ENCODE data around the gene CSPG4. TPM values are rescaled to one million over a fixed set of nuclear protein-coding genes. Genes with fewer than 3 reads are reported as not detected.

The CSPG4 gene
- total and polyA plus RNA-seq, 2 donors (not counting 3 experiments of a cell fraction or from before 2014, with no cell fraction given): not detected

GRCh38 chr15:75625542-75626347 is 86.9 kb downstream of the CSPG4 start, which contains the start of gene SNUPN:
SNUPN (minus strand) TSS chr15:75625725; CDS start chr15:75621051, 4,674 bp downstream.
- DNase-seq (ENCODE audit: low read depth, low spot score): peak; percentile 89
- Histone ChIP-seq H2AFZ (ENCODE audit: low read depth, low read length) (peak within 1 kb of the TSS; percentile 19), H3K9me1 (replicated peaks; ENCODE audit: control insufficient read depth, extremely low read depth, insufficient read depth, low read length) (no peaks in the 10 kb centered on the region), H3K27ac (ENCODE audit: insufficient read depth, low read depth, low read length) (peak within 1 kb of the TSS; percentile 67), H3K4me3 (replicated peaks in 1 of 3; ENCODE audit: insufficient read depth in 1 of 3, low read depth in 1 of 3, low read length in 3 of 3) (peak within 1 kb of the TSS; percentile 53 to 78 (median 59)), H4K20me1 (replicated peaks; ENCODE audit: control insufficient read depth, extremely low read depth, insufficient read depth, low read length) (no peaks in the 10 kb centered on the region), H3K27me3 (ENCODE audit: control insufficient read depth in 2 of 2, insufficient read depth in 2 of 2, low read length in 2 of 2) (no peaks in the 10 kb centered on the region), H3K4me2 (ENCODE audit: insufficient read depth, low read length) (peak within 1 kb of the TSS; percentile 44), H3K4me1 (ENCODE audit: control insufficient read depth, extremely low read depth, insufficient read depth, low read length) (peaks cover 14% of the 10 kb centered on the region), H3K36me3 (ENCODE audit: control insufficient read depth in 2 of 2, extremely low read depth in 1 of 2, insufficient read depth in 2 of 2, low read length in 2 of 2) (no peaks in the 10 kb centered on the region), H3K9me3 (replicated peaks; ENCODE audit: control insufficient read depth, insufficient read depth, low read length) (no peaks in the 10 kb centered on the region), H3K9ac (replicated peaks; ENCODE audit: extremely low read depth, insufficient read depth, low read length) (peak within 1 kb of the TSS; percentile 64), H3K79me2 (ENCODE audit: control insufficient read depth, insufficient read depth, low read length) (no peaks in the 10 kb centered on the region)
- CTCF ChIA-PET: interaction anchor here (0.6 to 3.0 kb wide), 11 partner anchors 9 to 258 kb away, joined by 3 to 23 read pairs (median 4); partner anchors contain the start of genes PTPN9 and SNX33
- intact Hi-C loops (cut with micrococcal nuclease) (loop anchor here (1.0 to 5.0 kb wide), 6 partner anchors 15 to 603 kb away; partner anchors contain the start of genes IMP3, MAN2C1, PPCDC and PTPN9), dilution Hi-C loops (cut with MboI; ENCODE audit: extremely low pct_ligation_motif_present, low sequenced_read_pairs) (no loop called here)
- POLR2A ChIA-PET: interaction anchor here (1.1 to 1.5 kb wide), 2 partner anchors 13 to 14 kb away, joined by 4 to 6 read pairs; partner anchors contain the start of gene IMP3
- TSS peak; percentile 89 for BruUV-seq (replicated peaks)
- peak; percentile 85 for FAIRE-seq
- TF ChIP-seq JUN (IDR thresholded peaks at IDR 0.05; ENCODE audit: borderline replicate concordance, insufficient read depth, insufficient read length, low read depth) (no peak), POLR2AphosphoS5 (IDR thresholded peaks at IDR 0.05; ENCODE audit: insufficient read depth, low read depth, low read length) (peak; percentile 89), CTCF (IDR thresholded peaks at IDR 0.05; ENCODE audit: extremely low read depth in 1 of 2, insufficient read depth in 1 of 2, low read depth in 1 of 2, low read length in 2 of 2) (no peak), POLR2A (IDR thresholded peaks at IDR 0.05; ENCODE audit: low read depth, low read length) (peak; percentile 86), FOS (IDR thresholded peaks at IDR 0.05; ENCODE audit: borderline replicate concordance, insufficient read depth, low read length) (no peak), GATA2 (IDR thresholded peaks at IDR 0.05; ENCODE audit: insufficient read depth, insufficient read length, low read depth, low read length) (no peak), MYC (IDR thresholded peaks at IDR 0.05; ENCODE audit: low read depth, low read length) (no peak), MAX (IDR thresholded peaks at IDR 0.05; ENCODE audit: insufficient read depth, insufficient read length) (no peak), EZH2 (IDR thresholded peaks at IDR 0.05; ENCODE audit: borderline replicate concordance, low read depth, low read length, severe bottlenecking) (no peak)

Other genes starting within 250 kb of the CSPG4 start
- gene PTPN9, start 133.5 kb downstream of the CSPG4 start, total RNA-seq: 31.4 and 32.0 TPM in 2 replicates
- 37.2 and 43.7 TPM in 2 replicates for gene PTPN9, start 133.5 kb downstream of the CSPG4 start, polyA plus RNA-seq
- 19.3 and 25.1 TPM in 2 replicates for gene SNUPN, start 87.1 kb downstream of the CSPG4 start, total RNA-seq
- 11.7 and 13.2 TPM in 2 replicates for gene SNUPN, start 87.1 kb downstream of the CSPG4 start, polyA plus RNA-seq
- gene IMP3, start 72.6 kb downstream of the CSPG4 start, total RNA-seq: 35.5 and 41.3 TPM in 2 replicates
- gene IMP3, start 72.6 kb downstream of the CSPG4 start, polyA plus RNA-seq: 64.0 and 74.4 TPM in 2 replicates
- 10.6 and 12.6 TPM in 2 replicates for gene SNX33, start 64.9 kb downstream of the CSPG4 start, total RNA-seq
- 7.9 and 9.7 TPM in 2 replicates for gene SNX33, start 64.9 kb downstream of the CSPG4 start, polyA plus RNA-seq
- 28.5 and 32.8 TPM in 2 replicates for gene UBE2Q2, start 130.6 kb upstream of the CSPG4 start, total RNA-seq
- 8.9 and 12.9 TPM in 2 replicates for gene UBE2Q2, start 130.6 kb upstream of the CSPG4 start, polyA plus RNA-seq
- gene FBXO22, start 191.0 kb upstream of the CSPG4 start, total RNA-seq: 41.6 and 42.6 TPM in 2 replicates
- 19.9 and 20.8 TPM in 2 replicates for gene FBXO22, start 191.0 kb upstream of the CSPG4 start, polyA plus RNA-seq